Activated CD4-positive, alpha-beta T cell treated with anti-CD3 and anti-CD28 coated beads, Interleukin-2, amount 10 ng/mL, durations not matched to agents 7 days and 5 days (primary cell): ENCODE measurements around the gene CCDC15. TPM values are rescaled to one million over a fixed set of nuclear protein-coding genes. Genes with fewer than 3 reads are reported as not detected.
A peak's percentile ranks its signal among the peaks of the same experiment; 100 is the strongest.

Experiments used
- CTCF ChIA-PET: fragments of 350-600 bp; sonication (Branson Sonifier 250); formaldehyde crosslinking; loops from one replicate; lab custom pipeline; 2021; ENCODE audit warnings: antibody characterized with exemption; lab: Charles Lee
- POLR2A ChIA-PET: fragments of 350-600 bp; sonication (Branson Sonifier 250); formaldehyde crosslinking; loops from one replicate; lab custom pipeline; 2021; ENCODE audit warnings: antibody characterized with exemption; lab: Charles Lee
- DNase-seq: peaks from one replicate; pipeline ENCODE4 v3.0.0-alpha.2; 2020
- H3K27ac Mint-ChIP-seq: one replicate; pipeline ENCODE4 v1.8.0; 2021; ENCODE audit warnings: mild to moderate bottlenecking, moderate library complexity, mixed read lengths
- H3K27me3 Mint-ChIP-seq: one replicate; pipeline ENCODE4 v1.8.0; 2021; ENCODE audit warnings: mixed read lengths
- H3K36me3 Mint-ChIP-seq: one replicate; pipeline ENCODE4 v1.8.0; 2021; ENCODE audit warnings: low read depth, mixed read lengths
- H3K4me1 Mint-ChIP-seq: one replicate; pipeline ENCODE4 v1.8.0; 2021; ENCODE audit warnings: mixed read lengths
- H3K4me3 Mint-ChIP-seq: one replicate; pipeline ENCODE4 v1.8.0; 2021; ENCODE audit warnings: mild to moderate bottlenecking, moderate library complexity, mixed read lengths
- H3K9me3 Mint-ChIP-seq: one replicate; pipeline ENCODE4 v1.8.0; 2021; ENCODE audit warnings: mixed read lengths
- total RNA-seq, 2 experiments: library from RNA; stranded (reverse); gene quantifications; one replicate each; pipeline ENCODE4 v1.2.3, GENCODE V29; 2021

The CCDC15 gene, protein sequence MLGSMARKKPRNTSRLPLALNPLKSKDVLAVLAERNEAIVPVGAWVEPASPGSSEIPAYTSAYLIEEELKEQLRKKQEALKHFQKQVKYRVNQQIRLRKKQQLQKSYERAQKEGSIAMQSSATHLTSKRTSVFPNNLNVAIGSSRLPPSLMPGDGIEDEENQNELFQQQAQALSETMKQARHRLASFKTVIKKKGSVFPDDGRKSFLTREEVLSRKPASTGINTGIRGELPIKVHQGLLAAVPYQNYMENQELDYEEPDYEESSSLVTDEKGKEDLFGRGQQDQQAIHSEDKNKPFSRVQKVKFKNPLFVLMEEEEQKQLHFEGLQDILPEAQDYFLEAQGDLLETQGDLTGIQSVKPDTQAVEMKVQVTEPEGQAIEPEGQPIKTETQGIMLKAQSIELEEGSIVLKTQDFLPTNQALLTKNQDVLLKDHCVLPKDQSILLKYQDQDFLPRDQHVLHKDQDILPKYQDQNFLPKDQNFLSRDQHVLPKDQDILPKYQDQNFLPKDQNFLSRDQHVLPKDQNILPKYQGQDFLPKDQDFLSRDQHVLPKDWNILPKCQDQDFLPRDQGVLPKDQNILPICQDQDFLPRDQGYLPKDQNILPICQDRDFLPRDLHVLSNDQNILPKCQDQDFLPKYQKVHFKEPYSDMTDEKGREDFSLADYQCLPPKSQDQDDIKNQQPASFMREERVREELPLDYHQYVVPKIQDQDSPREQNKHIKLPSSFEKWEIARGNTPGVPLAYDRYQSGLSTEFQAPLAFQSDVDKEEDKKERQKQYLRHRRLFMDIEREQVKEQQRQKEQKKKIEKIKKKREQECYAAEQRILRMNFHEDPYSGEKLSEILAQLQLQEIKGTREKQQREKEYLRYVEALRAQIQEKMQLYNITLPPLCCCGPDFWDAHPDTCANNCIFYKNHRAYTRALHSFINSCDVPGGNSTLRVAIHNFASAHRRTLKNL
- 1 to 10 TPM; 7.3 to 9.0 TPM for total RNA-seq

DNA sequence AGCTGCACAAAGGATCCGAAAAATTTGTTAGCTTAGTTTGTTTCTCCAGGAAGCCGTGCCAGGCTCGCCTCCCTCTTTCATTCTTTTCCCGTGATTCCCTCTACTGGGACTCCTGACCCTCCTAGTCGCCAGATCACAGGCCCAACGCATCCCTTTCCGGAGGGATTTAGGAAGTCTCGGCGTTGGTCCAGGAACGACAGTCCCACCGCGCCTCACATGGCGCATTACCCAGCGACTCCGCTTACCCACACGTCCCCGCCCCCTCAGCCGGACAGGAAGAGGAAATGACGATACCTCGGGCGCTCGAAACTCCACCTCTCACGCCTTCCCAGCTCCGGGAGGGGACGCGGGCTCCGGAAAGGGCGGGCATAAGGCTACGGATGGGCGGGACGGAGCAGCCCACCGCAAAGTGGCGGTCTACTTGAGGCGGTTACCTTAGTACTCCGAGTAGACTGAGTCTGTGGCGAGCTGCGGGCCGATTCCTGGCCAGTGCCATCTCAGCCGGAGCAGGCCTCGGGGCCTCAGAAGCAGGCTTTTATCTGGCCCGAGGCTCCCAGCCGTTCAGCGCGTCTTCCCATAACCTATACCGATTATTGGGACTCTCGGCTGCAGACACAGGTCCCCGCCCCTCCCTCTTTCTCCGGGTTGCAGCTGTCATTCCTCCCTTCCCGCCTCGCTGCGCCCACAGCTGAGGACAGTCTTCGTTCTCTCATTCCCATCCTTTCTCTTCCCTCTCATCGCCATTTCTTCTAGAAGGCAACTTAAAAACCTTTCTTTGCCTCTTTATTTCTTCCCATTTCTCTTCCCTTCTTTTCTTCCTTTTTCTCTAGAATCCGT, at the start of gene CCDC15:
Gene CCDC15, plus strand, starts transcription at position 450 of the 837 bp plus-strand sequence. CDS start 531 bp downstream, outside the sequence.
- Mint-ChIP-seq H3K27me3 (no peaks in the 10 kb centered on the region), H3K4me3 (no peak within 1 kb of the TSS), H3K36me3 (peaks cover 18% of the 10 kb centered on the region), H3K4me1 (peaks cover 20% of the 10 kb centered on the region), H3K9me3 (no peaks in the 10 kb centered on the region), H3K27ac (no peak within 1 kb of the TSS)
- ChIA-PET POLR2A (interaction anchor here (0.6 to 1.1 kb wide), 2 partner anchors 78 to 165 kb away, joined by 3 to 4 read pairs; no protein-coding TSS in a partner anchor), CTCF (interaction anchor here (0.9 to 1.8 kb wide), 10 partner anchors 12 to 213 kb away, joined by 3 to 6 read pairs (median 4); partner anchors contain the start of genes HEPACAM, ROBO4 and TMEM218)
- peak; percentile 97 for DNase-seq

GRCh38 chr11:124915541-124916369, 38.2 kb upstream of the CCDC15 start:
- H3K27me3 Mint-ChIP-seq: peaks cover 9% of the 10 kb centered on the region
- DNase-seq: no peak
- H3K4me1 Mint-ChIP-seq: peaks cover 6% of the 10 kb centered on the region
- no peak overlapping the region for H3K27ac Mint-ChIP-seq
- peaks cover 12% of the 10 kb centered on the region for H3K9me3 Mint-ChIP-seq
- no peak overlapping the region for H3K4me3 Mint-ChIP-seq
- ChIA-PET CTCF (no interaction called here), POLR2A (no interaction called here)
- H3K36me3 Mint-ChIP-seq: peaks cover 4% of the 10 kb centered on the region

DNA sequence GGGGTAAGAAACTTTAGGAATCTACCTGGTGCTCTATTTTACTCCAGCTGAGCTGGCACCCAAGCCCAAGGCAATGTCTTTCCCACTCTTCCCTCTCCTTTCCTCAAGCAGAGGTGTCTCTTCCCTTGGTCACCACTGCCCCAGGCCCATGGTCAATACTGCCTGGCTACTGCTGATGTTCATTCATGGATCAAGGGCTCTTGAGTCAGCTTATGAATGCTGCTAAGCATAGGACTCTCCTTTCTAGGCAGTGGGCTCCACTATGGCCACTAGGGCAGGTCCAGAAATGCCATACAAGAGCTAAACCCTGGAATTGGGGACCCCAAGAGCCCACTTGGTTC, 37.7 kb upstream of the CCDC15 start:
- peaks cover 9% of the 10 kb centered on the region for H3K27me3 Mint-ChIP-seq
- no peak for DNase-seq
- POLR2A ChIA-PET: no interaction called here
- peaks cover 7% of the 10 kb centered on the region for H3K4me1 Mint-ChIP-seq
- no peak overlapping the region for H3K4me3 Mint-ChIP-seq
- peaks cover 12% of the 10 kb centered on the region for H3K9me3 Mint-ChIP-seq
- peaks cover 4% of the 10 kb centered on the region for H3K36me3 Mint-ChIP-seq
- CTCF ChIA-PET: no interaction called here
- H3K27ac Mint-ChIP-seq: no peak overlapping the region

DNA sequence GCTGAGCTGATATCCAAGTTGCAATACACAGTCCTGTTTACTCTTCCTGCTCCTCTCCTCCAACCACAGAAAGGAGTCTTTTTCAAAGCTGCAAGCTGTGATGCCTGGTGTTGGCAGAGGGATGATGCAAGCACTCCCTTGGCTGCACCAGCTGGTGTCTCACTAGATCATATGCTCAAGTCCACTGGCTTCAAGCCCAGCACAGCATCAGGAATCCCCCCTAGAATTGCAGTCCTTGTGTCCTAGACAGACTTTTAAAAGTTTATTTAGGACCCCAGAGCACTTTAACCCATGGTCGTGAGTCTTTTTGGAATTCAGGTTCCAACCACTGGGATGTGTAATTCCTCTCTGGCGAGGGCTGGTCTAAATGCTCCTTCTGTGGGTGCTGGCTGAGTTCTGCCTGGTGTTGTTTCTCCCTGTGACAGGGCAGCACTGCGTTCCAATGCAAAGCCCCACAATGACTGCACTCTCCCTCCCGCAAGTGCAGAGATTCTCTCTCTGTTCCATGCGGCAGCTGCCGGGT, 36.8 kb upstream of the CCDC15 start:
- H3K36me3 Mint-ChIP-seq: no peaks in the 10 kb centered on the region
- H3K27ac Mint-ChIP-seq: no peak overlapping the region
- H3K4me3 Mint-ChIP-seq: no peak overlapping the region
- peaks cover 6% of the 10 kb centered on the region for H3K9me3 Mint-ChIP-seq
- peaks cover 9% of the 10 kb centered on the region for H3K27me3 Mint-ChIP-seq
- ChIA-PET POLR2A (interaction anchor here (0.7 kb wide), 1 partner anchor 1477 kb away, joined by 4 read pairs; no protein-coding TSS in a partner anchor), CTCF (interaction anchor here (1.1 kb wide), 1 partner anchor 17 kb away, joined by 3 read pairs; no protein-coding TSS in a partner anchor)
- no peak for DNase-seq
- peaks cover 9% of the 10 kb centered on the region for H3K4me1 Mint-ChIP-seq

DNA sequence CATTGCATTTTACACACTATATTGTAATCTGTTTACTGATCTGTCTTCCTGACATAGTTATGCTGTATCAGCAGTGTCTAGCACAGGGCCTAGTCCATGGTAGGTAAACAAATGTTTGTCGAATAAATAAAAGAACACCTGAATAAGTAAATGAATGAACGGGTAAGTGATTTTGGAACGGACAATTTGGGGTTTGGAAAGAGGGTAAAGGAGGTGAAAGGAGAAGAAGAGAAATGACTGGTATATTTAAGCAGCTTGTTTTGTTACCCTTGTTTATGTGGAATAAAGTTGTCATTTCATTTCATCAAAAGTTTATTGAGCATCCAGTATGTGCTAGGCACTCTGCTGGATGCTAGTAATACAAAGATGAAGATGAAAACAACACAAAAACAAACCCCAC, 35.1 kb upstream of the CCDC15 start, which contains the start of gene HEPN1:
Gene HEPN1, plus strand, starts transcription at position 301 of the 400 bp plus-strand sequence.
- DNase-seq: no peak
- Mint-ChIP-seq H3K27me3 (peaks cover 9% of the 10 kb centered on the region), H3K4me1 (peaks cover 25% of the 10 kb centered on the region), H3K4me3 (no peak within 1 kb of the TSS), H3K36me3 (no peaks in the 10 kb centered on the region), H3K9me3 (no peaks in the 10 kb centered on the region), H3K27ac (no peak within 1 kb of the TSS)
- ChIA-PET CTCF (no interaction called here), POLR2A (no interaction called here)

- ChIA-PET CTCF (interaction anchor here (1.2 to 1.6 kb wide), 5 partner anchors 8 to 220 kb away, joined by 3 to 4 read pairs (median 4); partner anchors contain the start of gene CCDC15), POLR2A (interaction anchor here (0.5 kb wide), 1 partner anchor 227 kb away, joined by 3 read pairs; no protein-coding TSS in a partner anchor)
- Mint-ChIP-seq H3K4me1 (peaks cover 28% of the 10 kb centered on the region), H3K27me3 (peaks cover 8% of the 10 kb centered on the region), H3K4me3 (no peak overlapping the region), H3K36me3 (no peaks in the 10 kb centered on the region), H3K9me3 (no peaks in the 10 kb centered on the region), H3K27ac (no peak overlapping the region)
- DNase-seq: no peak
Measured at GRCh38 chr11:124919898-124920297, 34.1 kb upstream of the CCDC15 start.

GRCh38 chr11:124920356-124920755, 33.6 kb upstream of the CCDC15 start:
- no peaks in the 10 kb centered on the region for H3K9me3 Mint-ChIP-seq
- H3K4me1 Mint-ChIP-seq: peaks cover 28% of the 10 kb centered on the region
- ChIA-PET POLR2A (interaction anchor here (0.5 kb wide), 1 partner anchor 227 kb away, joined by 3 read pairs; no protein-coding TSS in a partner anchor), CTCF (interaction anchor here (1.2 to 1.6 kb wide), 5 partner anchors 9 to 219 kb away, joined by 3 to 4 read pairs (median 4); partner anchors contain the start of gene CCDC15)
- no peak for DNase-seq
- H3K36me3 Mint-ChIP-seq: no peaks in the 10 kb centered on the region
- H3K27me3 Mint-ChIP-seq: peaks cover 4% of the 10 kb centered on the region
- no peak overlapping the region for H3K4me3 Mint-ChIP-seq
- H3K27ac Mint-ChIP-seq: peak overlapping the region; percentile 65

- Mint-ChIP-seq H3K27me3 (peaks cover 4% of the 10 kb centered on the region), H3K9me3 (no peaks in the 10 kb centered on the region), H3K4me3 (peak overlapping the region; percentile 39), H3K27ac (peak overlapping the region; percentile 65), H3K36me3 (no peaks in the 10 kb centered on the region), H3K4me1 (peaks cover 26% of the 10 kb centered on the region)
- ChIA-PET CTCF (interaction anchor here (1.2 to 1.6 kb wide), 4 partner anchors 9 to 219 kb away, joined by 3 to 4 read pairs (median 4); partner anchors contain the start of gene CCDC15), POLR2A (no interaction called here)
- peak; percentile 78 for DNase-seq
Measured at GRCh38 chr11:124920870-124921609, 33.0 kb upstream of the CCDC15 start.

DNA sequence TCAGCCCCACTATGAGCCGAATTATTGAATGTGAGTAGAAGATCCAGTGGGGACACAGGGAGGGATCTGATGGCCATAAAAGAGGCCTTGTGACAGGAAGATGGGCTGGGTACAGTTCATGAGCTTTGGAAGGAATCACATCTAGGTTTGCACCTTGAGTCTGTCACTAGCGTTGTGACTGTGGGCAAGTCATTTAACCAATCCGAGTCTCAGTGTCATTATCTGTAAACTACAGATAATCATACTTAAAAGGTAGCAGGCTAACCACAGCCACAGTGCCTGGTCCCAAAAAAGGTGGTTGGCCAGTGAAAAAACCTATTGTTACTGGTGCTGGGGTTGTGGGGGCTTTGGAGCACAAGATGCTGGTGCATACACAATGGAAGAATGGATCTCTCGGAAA, 31.2 kb upstream of the CCDC15 start:
- CTCF ChIA-PET: no interaction called here

DNA sequence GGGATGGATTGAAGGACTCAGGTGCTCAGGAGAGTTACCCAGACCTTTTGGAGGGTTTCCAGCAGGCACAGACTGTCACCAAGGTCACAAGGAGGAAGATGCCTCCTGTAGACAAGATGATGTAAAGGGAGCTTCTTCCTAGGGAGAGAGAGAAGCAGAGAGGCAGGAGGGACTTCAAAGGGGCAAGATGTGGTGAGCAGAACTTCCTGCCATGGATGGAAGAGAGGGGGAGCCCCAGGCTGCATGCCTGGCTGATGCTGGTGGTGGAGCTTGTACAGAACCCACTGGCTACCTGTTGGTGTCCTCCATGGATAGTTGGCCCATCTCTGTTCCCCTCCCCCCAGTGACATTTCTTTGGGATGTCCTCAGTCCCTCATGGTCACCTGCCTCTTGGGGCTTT, 30.7 kb upstream of the CCDC15 start:
- POLR2A ChIA-PET: no interaction called here
- Mint-ChIP-seq H3K36me3 (no peaks in the 10 kb centered on the region), H3K27me3 (peaks cover 4% of the 10 kb centered on the region), H3K4me1 (peaks cover 25% of the 10 kb centered on the region), H3K9me3 (no peaks in the 10 kb centered on the region), H3K27ac (no peak overlapping the region), H3K4me3 (no peak overlapping the region)
- peak; percentile 35 for DNase-seq
- CTCF ChIA-PET: no interaction called here

More for the DNA sequence above, 31.2 kb upstream of the CCDC15 start:
- Mint-ChIP-seq H3K27me3 (peaks cover 4% of the 10 kb centered on the region), H3K9me3 (no peaks in the 10 kb centered on the region), H3K36me3 (no peaks in the 10 kb centered on the region), H3K4me1 (peaks cover 25% of the 10 kb centered on the region), H3K27ac (no peak overlapping the region), H3K4me3 (no peak overlapping the region)
- POLR2A ChIA-PET: no interaction called here
- DNase-seq: no peak
